ENCODE measurements around the gene CDYL. TPM values are rescaled to one million over a fixed set of nuclear protein-coding genes. Genes with fewer than 3 reads are reported as not detected.
"Not testable (repeated sequence)": the region's sequence is repeated elsewhere in the genome, so short reads cannot be mapped to it uniquely, and the experiment has no call there.

The CDYL gene
- polyA plus RNA-seq, 1 experiment: 21.9 TPM

- CTCF ChIA-PET: interaction anchor here (0.6 to 2.1 kb wide), 12 partner anchors 9 to 951 kb away, joined by 3 to 14 read pairs (median 4); no protein-coding TSS in a partner anchor
- TF ChIP-seq CTCF (IDR thresholded peaks at IDR 0.05; ENCODE audit: insufficient read depth, low read depth, low read length): peak; percentile 89
- Histone ChIP-seq H3K36me3 (ENCODE audit: control insufficient read depth, insufficient read depth, low read length) (peaks cover 3% of the 10 kb centered on the region; the same call in 1 of the 2 replicates), H3K27me3 (ENCODE audit: control insufficient read depth, insufficient read depth, low read length) (no peaks in the 10 kb centered on the region), H3K4me3 (ENCODE audit: low read depth, low read length) (peak within 1 kb of the TSS; percentile 92)
- peak; percentile 72 for DNase-seq (ENCODE audit: low read depth)
- POLR2A ChIA-PET: interaction anchor here (0.6 to 0.7 kb wide), 2 partner anchors 690 to 793 kb away, joined by 3 to 21 read pairs; no protein-coding TSS in a partner anchor
Measured at GRCh38 chr6:5003604-5004372, 227.6 kb downstream of the CDYL start, which contains the start of gene RPP40. Gene RPP40 (minus strand): TSS chr6:5004037. CDS start chr6:5004002, 35 bp downstream.

GRCh38 chr6:5004373-5005037, 228.3 kb downstream of the CDYL start:
- H3K4me3 ChIP-seq (ENCODE audit: low read depth, low read length): peak overlapping the region; percentile 92
- peaks cover 3% of the 10 kb centered on the region; the same call in 1 of the 2 replicates for H3K36me3 ChIP-seq (ENCODE audit: control insufficient read depth, insufficient read depth, low read length)
- H3K27me3 ChIP-seq (ENCODE audit: control insufficient read depth, insufficient read depth, low read length): no peaks in the 10 kb centered on the region
- ChIA-PET POLR2A (no interaction called here), CTCF (interaction anchor here (0.6 to 2.1 kb wide), 7 partner anchors 9 to 187 kb away, joined by 3 to 14 read pairs (median 5); no protein-coding TSS in a partner anchor)
- DNase-seq (ENCODE audit: low read depth): no peak
- no peak for TF ChIP-seq CTCF (IDR thresholded peaks at IDR 0.05; ENCODE audit: insufficient read depth, low read depth, low read length)

- H3K4me3 ChIP-seq (ENCODE audit: low read depth, low read length); CTCF ChIA-PET: not testable (repeated sequence)
Measured at GRCh38 chr6:5005038-5005433, 228.8 kb downstream of the CDYL start.

More at GRCh38 chr6:5005038-5005433, 228.8 kb downstream of the CDYL start:
- DNase-seq (ENCODE audit: low read depth); H3K27me3 ChIP-seq (ENCODE audit: control insufficient read depth, insufficient read depth, low read length); POLR2A ChIA-PET; H3K36me3 ChIP-seq (ENCODE audit: control insufficient read depth, insufficient read depth, low read length): not testable (repeated sequence)

Other genes starting within 250 kb of the CDYL start
- 5.6 and 8.7 TPM in 2 replicates for gene RPP40, start 227.6 kb downstream of the CDYL start, polyA plus RNA-seq (2011; rRNA removed)